K562 (cell line): ENCODE results near the gene CBX3. TPM values are rescaled to one million over a fixed set of nuclear protein-coding genes. Genes with fewer than 3 reads are reported as not detected.

Experiments
- CBFB ChIP-seq: sonication (generic); formaldehyde crosslinking; IDR thresholded peaks from 2 replicates; pipeline ENCODE4 v1.4.0; 2020; ENCODE audit warnings: mild to moderate bottlenecking, missing genetic modification reagents
- CEBPB ChIP-seq: fragments of 450-650 bp; IDR thresholded peaks from 2 replicates; pipeline ENCODE4 v1.6.1; 2016; ENCODE audit warnings: missing genetic modification characterization, missing compliant biosample characterization
- CHD2 ChIP-seq: IDR thresholded peaks from 2 replicates; pipeline ENCODE4 v1.6.1; 2011; ENCODE audit warnings: low read depth, low read length
- ELF2 ChIP-seq: fragments of 250-450 bp; sonication (Bioruptor Pico); IDR thresholded peaks from 2 replicates; pipeline ENCODE4 v1.5.0; 2021; ENCODE audit warnings: mild to moderate bottlenecking
- FUS ChIP-seq: fragments of 200-400 bp; formaldehyde crosslinking; optimal IDR thresholded peaks from 2 replicates; pipeline ENCODE3; 2017; ENCODE audit warnings: low read depth, low read length
- GABPB2 ChIP-seq: fragments of 250-450 bp; sonication (Bioruptor Pico); conservative IDR thresholded peaks from 2 replicates; pipeline ENCODE4 v1.5.1; 2021; ENCODE audit warnings: mild to moderate bottlenecking
- GMEB1 ChIP-seq: fragments of 250-450 bp; sonication (Bioruptor Pico); IDR thresholded peaks from 2 replicates; pipeline ENCODE4 v1.4.0; 2020; ENCODE audit warnings: mild to moderate bottlenecking
- NR2F6 ChIP-seq: fragments of 450-650 bp; formaldehyde crosslinking; IDR thresholded peaks from 2 replicates; pipeline ENCODE4 v1.4.0; 2020; ENCODE audit warnings: mild to moderate bottlenecking
- TEAD1 ChIP-seq, 2 experiments: fragments of 450-650 bp in 1 of 2; sonication (generic) in 1 of 2; formaldehyde crosslinking; IDR thresholded peaks; 2 replicates each; pipeline versions ENCODE4 v1.4.0 to v1.8.0; 2020 to 2022; ENCODE audit warnings: mild to moderate bottlenecking in 2 of 2, missing genetic modification reagents in 1 of 2
- ZNF134 ChIP-seq: fragments of 250-450 bp; sonication (Bioruptor Pico); conservative IDR thresholded peaks from 2 replicates; pipeline ENCODE4 v1.4.0; 2020
- ZNF347 ChIP-seq: fragments of 450-650 bp; formaldehyde crosslinking; IDR thresholded peaks from 2 replicates; pipeline ENCODE4 v1.4.0; 2020; ENCODE audit warnings: low read depth, mild to moderate bottlenecking, moderate library complexity
- ZNF589 ChIP-seq: fragments of 200-800 bp; sonication (Bioruptor generic); IDR thresholded peaks from 2 replicates; pipeline ENCODE4 v1.6.1; 2016; ENCODE audit warnings: low read depth, missing genetic modification characterization, missing compliant biosample characterization
- ZNF695 ChIP-seq: fragments of 450-650 bp; formaldehyde crosslinking; IDR thresholded peaks from 2 replicates; pipeline ENCODE4 v1.4.0; 2020; ENCODE audit warnings: mild to moderate bottlenecking, moderate library complexity
- polyA plus RNA-seq, 8 experiments: library from polyadenylated mRNA; depleted of rRNA in 4 of 8; stranded (reverse) in 5 of 8; unstranded in 3 of 8; fragments of >200 nt; fragmentation: Nextera tagmentation in 2 of 8; fragmentation: Illumina TruSeq in 1 of 8; extraction: Ambion mirVana in 2 of 8; extraction: Trizol in 1 of 8; gene quantifications; 2 replicates each; pipeline versions ENCODE4 v1.2.1 to v1.2.3, GENCODE V29; 2011 to 2014; ENCODE audit warnings: inconsistent platforms in 1 of 8, missing spikeins in 1 of 8
- total RNA-seq, 7 experiments: library from RNA; depleted of rRNA in 6 of 7; stranded (reverse); fragments of >200 nt in 6 of 7; fragmentation: Illumina TruSeq in 2 of 7; extraction: Trizol in 2 of 7; gene quantifications; 2 replicates each; pipeline versions ENCODE4 v1.2.1 to v1.2.3, GENCODE V29; 2011 to 2021; ENCODE audit warnings: low replicate concordance in 1 of 7

Gene CBX3
- total and polyA plus RNA-seq, 9 of the 15 experiments (the other 6 are each of a cell fraction or from before 2014, with no cell fraction given): 198 to 413 (median 328) TPM

- TF ChIP-seq GABPB2 (CRISPR knock-in tag) (peak; percentile 62; the same call in 1 of the 2 replicates), ELF2 (CRISPR knock-in tag) (peak; percentile 49; the same call in 1 of the 2 replicates), ZNF347 (CRISPR knock-in tag) (no peak; the same call in 1 of the 2 replicates), ZNF695 (peak; percentile 50; the same call in 1 of the 2 replicates), GMEB1 (CRISPR knock-in tag) (no peak), FUS (peak; percentile 2), NR2F6 (CRISPR knock-in tag) (no peak; the same call in 1 of the 2 replicates), ZNF134 (CRISPR knock-in tag) (no peak), TEAD1 (CRISPR knock-in tag; IDR thresholded peaks at IDR 0.05) (no peak), CBFB (CRISPR knock-in tag) (no peak), ZNF589 (CRISPR knock-in tag) (no peak), CEBPB (peak; percentile 95), CHD2 (peak; percentile 72)
Observed at GRCh38 chr7:26187380-26188205, 14.0 kb upstream of the CBX3 start (continued).
